Measurements from ENCODE around the gene SMAP2.

The SMAP2 gene

DNA sequence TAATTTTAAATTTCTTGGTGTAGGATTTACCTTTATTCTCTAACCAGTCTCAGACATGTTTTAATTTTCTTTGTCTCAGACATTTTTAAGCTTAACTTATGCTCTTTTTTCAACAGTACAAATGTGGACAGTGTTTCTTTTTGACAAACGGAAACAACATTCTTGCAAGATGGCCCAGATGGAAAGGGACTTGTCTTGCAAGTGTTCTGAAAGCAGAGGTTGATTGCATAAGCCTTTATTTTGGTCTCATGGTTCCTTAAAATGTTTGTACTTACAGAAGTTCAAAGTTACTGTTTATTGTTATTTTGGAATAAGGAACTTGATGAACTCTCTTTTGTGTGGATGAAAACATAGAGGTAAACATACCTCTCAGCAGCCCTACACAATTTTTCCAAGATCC is 22.9 kb downstream of the SMAP2 start:
- H3K4me3 ChIP-seq (replicated peaks in 1 of 2; ENCODE audit: low read depth in 2 of 2, low read length in 2 of 2): no peak overlapping the region
- no peak for DNase-seq (ENCODE audit: low read depth in 2 of 2)
- TF ChIP-seq, protein P1, sequence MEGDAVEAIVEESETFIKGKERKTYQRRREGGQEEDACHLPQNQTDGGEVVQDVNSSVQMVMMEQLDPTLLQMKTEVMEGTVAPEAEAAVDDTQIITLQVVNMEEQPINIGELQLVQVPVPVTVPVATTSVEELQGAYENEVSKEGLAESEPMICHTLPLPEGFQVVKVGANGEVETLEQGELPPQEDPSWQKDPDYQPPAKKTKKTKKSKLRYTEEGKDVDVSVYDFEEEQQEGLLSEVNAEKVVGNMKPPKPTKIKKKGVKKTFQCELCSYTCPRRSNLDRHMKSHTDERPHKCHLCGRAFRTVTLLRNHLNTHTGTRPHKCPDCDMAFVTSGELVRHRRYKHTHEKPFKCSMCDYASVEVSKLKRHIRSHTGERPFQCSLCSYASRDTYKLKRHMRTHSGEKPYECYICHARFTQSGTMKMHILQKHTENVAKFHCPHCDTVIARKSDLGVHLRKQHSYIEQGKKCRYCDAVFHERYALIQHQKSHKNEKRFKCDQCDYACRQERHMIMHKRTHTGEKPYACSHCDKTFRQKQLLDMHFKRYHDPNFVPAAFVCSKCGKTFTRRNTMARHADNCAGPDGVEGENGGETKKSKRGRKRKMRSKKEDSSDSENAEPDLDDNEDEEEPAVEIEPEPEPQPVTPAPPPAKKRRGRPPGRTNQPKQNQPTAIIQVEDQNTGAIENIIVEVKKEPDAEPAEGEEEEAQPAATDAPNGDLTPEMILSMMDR (IDR thresholded peaks at IDR 0.05; ENCODE audit: low read depth, low read length): no peak

DNA sequence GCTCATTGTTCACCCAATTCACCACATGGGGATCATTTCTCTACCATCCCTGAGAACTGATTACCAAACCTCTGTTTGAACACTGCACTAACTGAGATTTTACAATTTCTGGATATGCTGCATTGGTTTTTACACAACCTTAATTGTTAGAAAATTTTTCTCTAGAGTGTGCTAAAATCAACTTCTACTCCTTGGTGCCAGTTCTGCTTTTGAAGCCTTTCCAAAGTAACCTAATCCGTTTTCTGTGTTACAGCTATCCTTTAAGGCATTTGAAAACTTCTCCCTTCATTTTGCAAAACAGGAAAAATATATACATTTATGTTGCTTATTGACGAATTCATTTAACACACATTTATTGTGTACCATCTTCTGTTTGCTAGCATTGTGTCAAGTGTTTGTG is 23.7 kb downstream of the SMAP2 start:
- TF ChIP-seq, protein P1 (IDR thresholded peaks at IDR 0.05; ENCODE audit: low read depth, low read length): no peak
- H3K4me3 ChIP-seq (replicated peaks in 1 of 2; ENCODE audit: low read depth in 2 of 2, low read length in 2 of 2): no peak overlapping the region
- DNase-seq (ENCODE audit: low read depth in 2 of 2): no peak

DNA sequence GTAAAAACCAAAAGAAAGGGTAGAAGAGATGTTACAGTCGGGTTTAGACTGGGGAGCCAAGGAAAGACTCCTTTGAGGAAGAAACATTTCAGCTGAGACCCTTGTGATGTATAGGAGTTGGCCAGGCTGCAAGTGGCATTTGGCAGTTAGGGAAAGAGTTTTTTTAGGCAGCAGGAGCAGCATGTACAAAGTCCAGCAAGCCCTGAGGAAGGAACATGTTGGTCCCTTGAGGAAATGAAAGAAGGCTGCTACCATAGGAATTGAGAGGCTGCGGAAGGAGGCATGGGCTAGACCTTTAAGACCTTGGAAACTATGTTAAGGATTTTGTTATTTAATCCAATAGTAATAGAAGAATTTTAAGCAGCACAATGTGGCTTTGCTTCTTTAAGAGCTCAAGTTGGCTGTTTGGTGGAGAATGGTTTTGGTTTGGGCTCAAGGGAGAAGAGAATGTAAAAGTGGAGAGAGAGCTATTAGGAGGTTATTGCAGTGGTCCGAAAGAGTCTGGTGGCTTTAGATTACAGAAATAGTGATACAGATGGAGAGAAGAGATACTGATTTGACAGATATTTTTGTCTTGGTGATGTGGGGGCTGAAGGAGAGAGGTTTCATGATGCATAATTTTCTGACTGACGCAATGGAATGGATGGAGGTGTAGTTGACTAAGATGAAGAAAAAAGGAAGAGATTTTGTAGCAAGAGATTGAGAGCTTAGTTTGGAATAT is 26.6 kb downstream of the SMAP2 start:
- no peak overlapping the region for H3K4me3 ChIP-seq (replicated peaks in 1 of 2; ENCODE audit: low read depth in 2 of 2, low read length in 2 of 2)
- DNase-seq (ENCODE audit: low read depth in 2 of 2): no peak
- TF ChIP-seq, protein P1 (IDR thresholded peaks at IDR 0.05; ENCODE audit: low read depth, low read length): no peak

DNA sequence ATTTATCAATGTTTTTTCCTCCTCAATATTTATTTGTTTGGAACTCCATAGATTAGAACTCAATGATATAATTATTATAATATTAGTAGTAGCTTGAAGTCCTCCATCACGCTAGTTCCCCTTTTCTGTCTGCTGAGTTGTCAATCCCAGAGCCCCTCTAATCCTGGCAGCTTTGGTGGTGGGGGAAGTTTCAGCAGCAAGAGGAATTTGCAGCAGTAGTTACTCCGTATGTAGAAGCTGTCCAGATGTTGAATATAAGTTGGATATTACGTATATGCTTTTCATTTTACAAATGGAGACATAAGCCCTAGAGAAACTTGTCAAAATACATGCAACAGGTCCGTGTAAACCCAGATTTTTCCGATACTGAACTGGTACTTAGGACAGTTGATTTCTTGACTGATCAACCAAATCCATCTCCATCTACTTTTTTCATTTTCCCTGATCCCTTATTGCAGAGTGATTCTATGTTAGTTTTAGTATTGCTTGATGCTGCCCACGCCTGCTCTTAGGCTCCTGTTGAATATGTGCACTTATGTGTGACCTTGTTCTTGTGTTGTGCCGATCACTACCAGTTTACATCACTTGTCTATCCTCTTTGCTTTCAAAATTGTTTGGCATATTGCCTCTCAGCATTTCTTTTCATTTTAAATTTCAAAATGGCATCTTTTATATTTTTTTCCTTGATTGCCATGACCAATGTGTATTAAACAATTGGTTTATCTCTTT is 28.1 kb downstream of the SMAP2 start:
- DNase-seq (ENCODE audit: low read depth in 2 of 2): no peak
- H3K4me3 ChIP-seq (replicated peaks in 1 of 2; ENCODE audit: low read depth in 2 of 2, low read length in 2 of 2): no peak overlapping the region
- TF ChIP-seq, protein P1 (IDR thresholded peaks at IDR 0.05; ENCODE audit: low read depth, low read length): no peak

DNA sequence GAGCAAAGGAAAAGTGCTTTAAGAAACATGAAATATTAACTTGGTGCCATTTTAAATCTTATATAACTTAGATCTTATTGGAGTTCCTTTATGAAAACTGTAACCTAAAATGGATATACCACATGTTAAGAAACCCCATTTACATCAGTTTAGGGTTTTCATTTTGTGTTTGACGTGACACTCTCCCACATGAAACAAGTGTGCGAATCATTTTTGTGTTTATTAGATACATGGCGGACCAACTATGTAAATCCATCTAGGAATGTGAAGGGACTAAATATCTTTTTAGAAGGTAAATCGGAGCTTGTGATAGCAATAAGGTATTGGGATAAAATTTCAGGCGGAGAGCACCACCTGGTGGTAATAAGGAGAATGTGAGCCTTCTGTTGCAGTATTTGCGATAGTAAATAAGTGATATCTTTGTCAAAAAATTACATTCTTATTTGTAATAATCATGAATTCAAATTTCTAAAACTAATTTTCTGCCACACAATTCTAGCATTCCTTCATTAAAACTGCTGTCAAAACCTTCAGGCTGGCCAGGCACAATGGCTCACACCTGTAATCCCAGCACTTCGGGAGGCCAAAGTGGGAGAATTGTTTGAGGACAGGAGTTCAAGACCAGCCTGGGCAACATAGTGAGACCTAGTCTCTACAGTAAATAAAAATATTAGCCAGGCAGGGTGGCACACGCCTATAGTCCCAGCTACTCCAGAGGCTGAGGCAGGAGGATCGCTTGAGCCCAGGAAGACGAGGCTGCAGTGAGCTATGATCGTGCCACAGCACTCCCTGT is 31.3 kb downstream of the SMAP2 start:
- peak; percentile 79 to 81 for DNase-seq (ENCODE audit: low read depth in 2 of 2)
- TF ChIP-seq, protein P1 (IDR thresholded peaks at IDR 0.05; ENCODE audit: low read depth, low read length): peak; percentile 59
- H3K4me3 ChIP-seq (replicated peaks in 1 of 2; ENCODE audit: low read depth in 2 of 2, low read length in 2 of 2): no peak overlapping the region

DNA sequence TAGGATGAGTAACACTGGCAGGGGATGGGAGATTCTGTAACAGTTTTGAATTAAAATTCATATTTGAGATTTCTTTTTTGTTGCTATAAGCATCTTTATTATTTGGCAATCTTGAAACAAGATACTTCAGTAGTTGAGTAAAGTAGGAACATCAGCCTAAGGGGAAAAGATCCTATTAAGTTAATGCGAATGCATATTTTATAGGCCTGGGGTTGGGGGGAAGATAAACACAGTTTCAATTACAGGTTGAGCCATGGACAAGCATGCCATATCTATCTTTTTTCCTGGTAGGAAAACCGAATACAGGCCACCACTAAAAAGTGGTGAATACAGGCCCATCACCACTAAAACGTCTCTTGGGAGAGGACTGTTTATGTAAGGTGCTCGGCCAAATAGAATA is 32.3 kb downstream of the SMAP2 start:
- TF ChIP-seq, protein P1 (IDR thresholded peaks at IDR 0.05; ENCODE audit: low read depth, low read length): no peak
- H3K4me3 ChIP-seq (replicated peaks in 1 of 2; ENCODE audit: low read depth in 2 of 2, low read length in 2 of 2): no peak overlapping the region
- DNase-seq (ENCODE audit: low read depth in 2 of 2): no peak
